ENCODE measurements around the gene CNRIP1. TPM values are rescaled to one million over a fixed set of nuclear protein-coding genes. Genes with fewer than 3 reads are reported as not detected.

The CNRIP1 gene
- polyA plus RNA-seq, 1 donor (not counting 4 experiments of a cell fraction or from before 2014, with no cell fraction given) = 0.04 TPM

DNA sequence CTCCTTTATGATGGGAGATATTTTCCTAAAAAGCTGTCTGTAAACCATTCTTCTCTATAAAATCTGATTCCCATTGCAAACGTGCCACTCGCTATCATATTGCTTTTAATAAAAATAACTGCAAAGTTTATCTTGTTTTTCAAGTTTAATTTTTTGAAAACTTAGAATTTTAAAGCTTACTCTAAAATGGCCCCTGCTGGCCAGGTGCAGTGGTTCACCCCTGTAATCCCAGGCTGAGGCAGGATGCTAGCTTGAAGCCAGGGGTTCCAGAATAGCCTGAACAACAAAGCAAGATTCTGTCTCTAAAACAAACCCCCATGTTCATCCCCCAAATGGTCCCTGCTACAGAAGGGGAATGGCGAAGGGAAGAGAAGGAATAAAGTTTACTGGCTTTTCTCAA lies 25.6 kb downstream of the CNRIP1 start:
- Histone ChIP-seq H3K9me3 (ENCODE audit: control insufficient read depth, low read depth, low read length) (no peaks in the 10 kb centered on the region), H3K9ac (ENCODE audit: control insufficient read depth, extremely low read depth, insufficient read depth, low read length) (no peak overlapping the region), H3K4me3 (ENCODE audit: control insufficient read depth in 2 of 3, extremely low read depth in 1 of 3, insufficient read depth in 2 of 3, low read depth in 1 of 3, low read length in 3 of 3) (no peak overlapping the region), H3K27ac (ENCODE audit: control insufficient read depth, insufficient read depth, low read length) (no peak overlapping the region), H3K4me1 (ENCODE audit: control insufficient read depth, extremely low read depth, insufficient read depth, low read length) (no peaks in the 10 kb centered on the region), H3K9me1 (ENCODE audit: control insufficient read depth, extremely low read depth, insufficient read depth, low read length) (no peaks in the 10 kb centered on the region), H4K20me1 (ENCODE audit: control insufficient read depth, extremely low read depth, insufficient read depth, low read length) (no peaks in the 10 kb centered on the region), H3K36me3 (ENCODE audit: control insufficient read depth in 2 of 2, extremely low read depth in 1 of 2, insufficient read depth in 2 of 2, low read length in 2 of 2) (no peaks in the 10 kb centered on the region), H3K79me2 (ENCODE audit: control insufficient read depth, insufficient read depth, low read length) (no peaks in the 10 kb centered on the region), H2AFZ (ENCODE audit: control insufficient read depth, low read length) (no peak overlapping the region), H3K4me2 (ENCODE audit: control insufficient read depth, extremely low read depth, insufficient read depth, low read depth, low read length) (no peak overlapping the region), H3K27me3 (ENCODE audit: control insufficient read depth, extremely low read depth, insufficient read depth, low read length) (no peaks in the 10 kb centered on the region)
- TF ChIP-seq EZH2 (IDR thresholded peaks at IDR 0.05; ENCODE audit: low read length) (no peak), CTCF (optimal IDR thresholded peaks at IDR 0.05 in 1 of 3, IDR thresholded peaks at IDR 0.05 in 1 of 3, conservative IDR thresholded peaks at IDR 0.05 in 1 of 3; ENCODE audit: extremely low read depth in 1 of 3, insufficient read depth in 2 of 3, low read length in 3 of 3) (peak in 2 of 3 experiments; percentile 6 to 14)
- DNase-seq (ENCODE audit: low read depth, low spot score) (no peak), FAIRE-seq (no peak)
- dilution Hi-C loops (cut with MboI; ENCODE audit: extremely low pct_ligation_motif_present, low sequenced_read_pairs) = no loop called here

GRCh38 chr2:68293755-68294154 lies 26.0 kb downstream of the CNRIP1 start:
- Histone ChIP-seq H3K9me3 (ENCODE audit: control insufficient read depth, low read depth, low read length) (no peaks in the 10 kb centered on the region), H3K27ac (ENCODE audit: control insufficient read depth, insufficient read depth, low read length) (no peak overlapping the region), H3K27me3 (ENCODE audit: control insufficient read depth, extremely low read depth, insufficient read depth, low read length) (no peaks in the 10 kb centered on the region), H4K20me1 (ENCODE audit: control insufficient read depth, extremely low read depth, insufficient read depth, low read length) (no peaks in the 10 kb centered on the region), H3K4me3 (ENCODE audit: control insufficient read depth in 2 of 3, extremely low read depth in 1 of 3, insufficient read depth in 2 of 3, low read depth in 1 of 3, low read length in 3 of 3) (no peak overlapping the region), H3K79me2 (ENCODE audit: control insufficient read depth, insufficient read depth, low read length) (no peaks in the 10 kb centered on the region), H3K9me1 (ENCODE audit: control insufficient read depth, extremely low read depth, insufficient read depth, low read length) (no peaks in the 10 kb centered on the region), H3K4me2 (ENCODE audit: control insufficient read depth, extremely low read depth, insufficient read depth, low read depth, low read length) (no peak overlapping the region), H3K4me1 (ENCODE audit: control insufficient read depth, extremely low read depth, insufficient read depth, low read length) (no peaks in the 10 kb centered on the region), H2AFZ (ENCODE audit: control insufficient read depth, low read length) (no peak overlapping the region), H3K36me3 (ENCODE audit: control insufficient read depth in 2 of 2, extremely low read depth in 1 of 2, insufficient read depth in 2 of 2, low read length in 2 of 2) (no peaks in the 10 kb centered on the region), H3K9ac (ENCODE audit: control insufficient read depth, extremely low read depth, insufficient read depth, low read length) (no peak overlapping the region)
- TF ChIP-seq EZH2 (IDR thresholded peaks at IDR 0.05; ENCODE audit: low read length) (no peak), CTCF (optimal IDR thresholded peaks at IDR 0.05 in 1 of 3, IDR thresholded peaks at IDR 0.05 in 1 of 3, conservative IDR thresholded peaks at IDR 0.05 in 1 of 3; ENCODE audit: extremely low read depth in 1 of 3, insufficient read depth in 2 of 3, low read length in 3 of 3) (no peak)
- dilution Hi-C loops (cut with MboI; ENCODE audit: extremely low pct_ligation_motif_present, low sequenced_read_pairs) = no loop called here
- DNase-seq (ENCODE audit: low read depth, low spot score) (no peak), FAIRE-seq (no peak)
